Heart left ventricle (tissue), 13 donors: ENCODE results near the gene TTLL12.

Experiments used
- POLR2A ChIP-seq, 2 donors: fragments of 450-650 bp; IDR thresholded peaks; one replicate each; pipeline ENCODE4 v1.6.1; 2017; ENCODE audit warnings: antibody characterized with exemption in 2 of 2, mild to moderate bottlenecking in 2 of 2, moderate library complexity in 2 of 2
- TF ChIP-seq, protein P1 (sequence below), 12 donors: fragments of 200-600 bp; sonication (generic) in 4 of 12; IDR thresholded peaks; one replicate each; pipeline versions ENCODE4 v1.5.0 to v1.8.0; 2018 to 2022; ENCODE audit warnings: antibody characterized with exemption in 12 of 12, mild to moderate bottlenecking in 5 of 12
- donor health status: ischemic (EF 13 %, LVEDD 7.1; RV severe dilation, severe dysfunction).
- donor health status: DM: no; HTN: yes; CAD: no.
- donor health status: DM: no; HTN: no; CAD: no.
- donor health status: ischemic (EF 25% LVEDD 6.9; RV normal size, moderate dysfunction).
- donor health status: ischemic (EF 25% LVEDD 5.7; RV mildly dilated, moderate dysfunction).
- donor health status: ischemic (EF 35%, LVEDD 5.7; RV mildly dilated, moderate dysfunction).
- donor health status: nonischemic (EF 11% LVEDD 7.7; RV severe dilation, severe dysfunction).
- donor health status: DM: yes; HTN: yes; CAD: no.
- donor health status: PGD.
- donor health status: ischemic (EF 29% LVEDD 5.4; RV normal size, mild dysfunction).
- donor health status: nonischemic (EF 23%, LVEDD 6.1; RV moderate dilation, normal function).

DNA sequence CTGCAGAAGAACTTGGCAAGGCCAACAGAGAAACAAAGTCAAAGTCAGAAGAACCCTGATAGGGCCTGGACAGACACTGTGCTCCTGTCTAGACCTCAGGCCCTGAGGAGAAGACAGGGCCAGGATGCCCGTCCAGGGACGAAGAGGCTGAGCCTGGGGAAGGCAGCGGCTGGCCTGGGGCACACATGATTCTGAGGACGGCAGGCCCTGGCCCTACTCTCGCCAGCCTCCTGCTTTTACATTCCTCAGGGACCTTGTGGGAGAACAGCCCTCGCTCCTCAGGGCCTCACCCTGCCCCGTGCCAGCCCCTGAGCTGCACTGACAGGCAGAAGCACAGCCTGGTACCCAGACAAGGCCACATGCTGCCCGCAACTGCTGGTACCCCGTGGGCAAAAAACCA is 43.6 kb upstream of the TTLL12 start:
- TF ChIP-seq, protein P1, sequence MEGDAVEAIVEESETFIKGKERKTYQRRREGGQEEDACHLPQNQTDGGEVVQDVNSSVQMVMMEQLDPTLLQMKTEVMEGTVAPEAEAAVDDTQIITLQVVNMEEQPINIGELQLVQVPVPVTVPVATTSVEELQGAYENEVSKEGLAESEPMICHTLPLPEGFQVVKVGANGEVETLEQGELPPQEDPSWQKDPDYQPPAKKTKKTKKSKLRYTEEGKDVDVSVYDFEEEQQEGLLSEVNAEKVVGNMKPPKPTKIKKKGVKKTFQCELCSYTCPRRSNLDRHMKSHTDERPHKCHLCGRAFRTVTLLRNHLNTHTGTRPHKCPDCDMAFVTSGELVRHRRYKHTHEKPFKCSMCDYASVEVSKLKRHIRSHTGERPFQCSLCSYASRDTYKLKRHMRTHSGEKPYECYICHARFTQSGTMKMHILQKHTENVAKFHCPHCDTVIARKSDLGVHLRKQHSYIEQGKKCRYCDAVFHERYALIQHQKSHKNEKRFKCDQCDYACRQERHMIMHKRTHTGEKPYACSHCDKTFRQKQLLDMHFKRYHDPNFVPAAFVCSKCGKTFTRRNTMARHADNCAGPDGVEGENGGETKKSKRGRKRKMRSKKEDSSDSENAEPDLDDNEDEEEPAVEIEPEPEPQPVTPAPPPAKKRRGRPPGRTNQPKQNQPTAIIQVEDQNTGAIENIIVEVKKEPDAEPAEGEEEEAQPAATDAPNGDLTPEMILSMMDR (IDR thresholded peaks at IDR 0.05): no peak
- no peak for TF ChIP-seq POLR2A (IDR thresholded peaks at IDR 0.05)
